ENCODE measurements around the gene SEC24D.

Gene SEC24D

GRCh38 chr4:118843237-118843636, 7.3 kb upstream of the SEC24D start:
- no peaks in the 10 kb centered on the region for H3K36me3 ChIP-seq
- peak overlapping the region; percentile 72 for H3K4me2 ChIP-seq
- H3K27ac ChIP-seq, result peak overlapping the region; percentile 16; the same call in 1 of the 2 replicates
- no peaks in the 10 kb centered on the region for H3K9me3 ChIP-seq
- peaks cover 29% of the 10 kb centered on the region for H3K4me1 ChIP-seq
- no peaks in the 10 kb centered on the region for H3K27me3 ChIP-seq
- no peak overlapping the region; the same call in 1 of the 2 replicates for H3K9ac ChIP-seq
- no peaks in the 10 kb centered on the region for H4K20me1 ChIP-seq
- TF ChIP-seq Cebpa-rat (IDR thresholded peaks at IDR 0.05), result no peak
- H3K4me3 ChIP-seq, result no peak overlapping the region

- Histone ChIP-seq H3K9me3 (no peaks in the 10 kb centered on the region), H3K27ac (no peak overlapping the region), H4K20me1 (no peaks in the 10 kb centered on the region), H3K27me3 (no peaks in the 10 kb centered on the region), H3K4me3 (no peak overlapping the region), H3K4me2 (peak overlapping the region; percentile 72; the same call in 1 of the 2 replicates), H3K4me1 (peaks cover 29% of the 10 kb centered on the region), H3K9ac (no peak overlapping the region), H3K36me3 (no peaks in the 10 kb centered on the region)
- no peak for TF ChIP-seq Cebpa-rat (IDR thresholded peaks at IDR 0.05)
Observed at GRCh38 chr4:118842055-118842454, 6.1 kb upstream of the SEC24D start.

GRCh38 chr4:118839221-118839927, 3.4 kb upstream of the SEC24D start:
- Histone ChIP-seq H3K27me3 (no peaks in the 10 kb centered on the region), H3K27ac (no peak overlapping the region), H3K9me3 (no peaks in the 10 kb centered on the region), H3K9ac (no peak overlapping the region), H3K4me3 (no peak overlapping the region), H3K4me1 (peaks cover 33% of the 10 kb centered on the region), H3K4me2 (no peak overlapping the region), H4K20me1 (no peaks in the 10 kb centered on the region), H3K36me3 (no peaks in the 10 kb centered on the region)
- no peak for TF ChIP-seq Cebpa-rat (IDR thresholded peaks at IDR 0.05)

GRCh38 chr4:118837121-118837507, 1.2 kb upstream of the SEC24D start:
- H3K36me3 ChIP-seq, result peaks cover 13% of the 10 kb centered on the region
- H3K4me1 ChIP-seq, result peaks cover 21% of the 10 kb centered on the region
- no peak overlapping the region for H3K27ac ChIP-seq
- no peaks in the 10 kb centered on the region for H3K27me3 ChIP-seq
- peak overlapping the region; percentile 84; the same call in 1 of the 2 replicates for H3K4me2 ChIP-seq
- H3K4me3 ChIP-seq, result no peak overlapping the region
- no peaks in the 10 kb centered on the region for H4K20me1 ChIP-seq
- no peaks in the 10 kb centered on the region for H3K9me3 ChIP-seq
- TF ChIP-seq Cebpa-rat (IDR thresholded peaks at IDR 0.05), result no peak
- H3K9ac ChIP-seq, result no peak overlapping the region

- H4K20me1 ChIP-seq, result no peaks in the 10 kb centered on the region
- H3K9ac ChIP-seq, result peak overlapping the region; percentile 81
- peaks cover 19% of the 10 kb centered on the region for H3K4me1 ChIP-seq
- peaks cover 19% of the 10 kb centered on the region for H3K36me3 ChIP-seq
- peak overlapping the region; percentile 64 for H3K27ac ChIP-seq
- peak overlapping the region; percentile 84 for H3K4me2 ChIP-seq
- no peaks in the 10 kb centered on the region for H3K9me3 ChIP-seq
- H3K27me3 ChIP-seq, result no peaks in the 10 kb centered on the region
- TF ChIP-seq Cebpa-rat (IDR thresholded peaks at IDR 0.05), result no peak
- H3K4me3 ChIP-seq, result peak overlapping the region; percentile 97
Observed at GRCh38 chr4:118836301-118837120, 585 bp upstream of the SEC24D start.

- H3K9me3 ChIP-seq, result no peaks in the 10 kb centered on the region
- no peak for TF ChIP-seq Cebpa-rat (IDR thresholded peaks at IDR 0.05)
- peaks cover 19% of the 10 kb centered on the region for H3K4me1 ChIP-seq
- no peaks in the 10 kb centered on the region for H3K27me3 ChIP-seq
- H3K36me3 ChIP-seq, result peaks cover 30% of the 10 kb centered on the region
- peak overlapping the region; percentile 64; the same call in 1 of the 2 replicates for H3K27ac ChIP-seq
- no peaks in the 10 kb centered on the region for H4K20me1 ChIP-seq
- H3K4me2 ChIP-seq, result peak overlapping the region; percentile 84
- peak overlapping the region; percentile 97 for H3K4me3 ChIP-seq
- peak overlapping the region; percentile 81 for H3K9ac ChIP-seq
Observed at GRCh38 chr4:118834960-118835569, 861 bp downstream of the SEC24D start.

GRCh38 chr4:118834070-118834469, 1.9 kb downstream of the SEC24D start:
- Histone ChIP-seq H3K4me3 (no peak overlapping the region), H3K9ac (no peak overlapping the region), H3K4me2 (no peak overlapping the region), H3K36me3 (peaks cover 39% of the 10 kb centered on the region), H3K9me3 (no peaks in the 10 kb centered on the region), H4K20me1 (no peaks in the 10 kb centered on the region), H3K27me3 (no peaks in the 10 kb centered on the region), H3K4me1 (peaks cover 19% of the 10 kb centered on the region), H3K27ac (no peak overlapping the region)
- no peak for TF ChIP-seq Cebpa-rat (IDR thresholded peaks at IDR 0.05)

GRCh38 chr4:118833192-118833820, 2.6 kb downstream of the SEC24D start:
- no peak overlapping the region for H3K27ac ChIP-seq
- H3K4me1 ChIP-seq, result peaks cover 19% of the 10 kb centered on the region
- no peaks in the 10 kb centered on the region for H3K27me3 ChIP-seq
- H3K4me3 ChIP-seq, result no peak overlapping the region
- TF ChIP-seq Cebpa-rat (IDR thresholded peaks at IDR 0.05), result no peak
- H3K4me2 ChIP-seq, result no peak overlapping the region
- H3K9me3 ChIP-seq, result no peaks in the 10 kb centered on the region
- H3K36me3 ChIP-seq, result peaks cover 47% of the 10 kb centered on the region
- H4K20me1 ChIP-seq, result 0 out of 2 replicates have a peak, but pooled peaks cover 4% of the 10 kb centered on the region
- no peak overlapping the region for H3K9ac ChIP-seq

GRCh38 chr4:118829107-118829506, 6.8 kb downstream of the SEC24D start:
- H3K27ac ChIP-seq, result no peak overlapping the region
- no peak overlapping the region for H3K9ac ChIP-seq
- no peak for TF ChIP-seq Cebpa-rat (IDR thresholded peaks at IDR 0.05)
- 0 out of 2 replicates have a peak, but pooled peaks cover 13% of the 10 kb centered on the region for H4K20me1 ChIP-seq
- H3K27me3 ChIP-seq, result no peaks in the 10 kb centered on the region
- H3K36me3 ChIP-seq, result peaks cover 62% of the 10 kb centered on the region
- peaks cover 3% of the 10 kb centered on the region; the same call in 1 of the 2 replicates for H3K4me1 ChIP-seq
- no peak overlapping the region for H3K4me2 ChIP-seq
- no peak overlapping the region for H3K4me3 ChIP-seq
- H3K9me3 ChIP-seq, result no peaks in the 10 kb centered on the region
